OCI-LY7 (cell line): ENCODE measurements around the gene JCAD. TPM values are rescaled to one million over a fixed set of nuclear protein-coding genes. Genes with fewer than 3 reads are reported as not detected.

Experiments
- BruUV-seq: library from RNA; stranded (reverse); fragments of 400-500 nt; replicated peaks from 2 replicates; lab custom pipeline; 2021; lab: Mats Ljungman, UMichigan
- CTCF ChIA-PET: fragments of 300-600 bp; sonication (Branson Sonifier 250); formaldehyde crosslinking; loops from one replicate; lab custom pipeline; 2022; ENCODE audit warnings: antibody characterized with exemption; ENCODE audit not compliant: unreplicated experiment; lab: Charles Lee
- POLR2A ChIA-PET: fragments of 300-600 bp; sonication (Branson Sonifier 250); formaldehyde crosslinking; loops from one replicate; lab custom pipeline; 2022; ENCODE audit warnings: antibody characterized with exemption; lab: Charles Lee
- DNase-seq: peaks from one replicate; pipeline ENCODE4 v3.0.0-alpha.2; 2015; ENCODE audit warnings: low spot score
- H2AFZ ChIP-seq: fragments of 200-600 bp; sonication (generic), shearing (Covaris generic); 2 replicates; pipeline ENCODE4 v1.6.1; 2014; ENCODE audit warnings: mild to moderate bottlenecking, antibody characterized with exemption, low read length, moderate library complexity
- H3K27ac ChIP-seq: fragments of 200-600 bp; sonication (generic); 2 replicates; pipeline ENCODE4 v1.5.1; 2014; ENCODE audit warnings: mixed run types, low read depth, mild to moderate bottlenecking, moderate library complexity, low read length, inconsistent platforms; ENCODE audit not compliant: poor library complexity, severe bottlenecking
- H3K36me3 ChIP-seq: fragments of 200-600 bp; sonication (generic); 2 replicates; pipeline ENCODE4 v1.6.1; 2014; ENCODE audit warnings: mild to moderate bottlenecking, antibody characterized with exemption, low read length, moderate library complexity, mixed read lengths; ENCODE audit not compliant: insufficient read depth
- H3K4me1 ChIP-seq: fragments of 200-600 bp; sonication (generic); 2 replicates; pipeline ENCODE4 v1.5.1; 2014; ENCODE audit warnings: mild to moderate bottlenecking, low read length; ENCODE audit not compliant: insufficient read depth, poor library complexity, severe bottlenecking
- H3K4me2 ChIP-seq: fragments of 200-600 bp; sonication (generic); 2 replicates; pipeline ENCODE4 v1.6.1; 2014; ENCODE audit warnings: mild to moderate bottlenecking, low read length
- H3K4me3 ChIP-seq: fragments of 200-600 bp; sonication (generic); 2 replicates; pipeline ENCODE4 v1.5.1; 2014; ENCODE audit warnings: mild to moderate bottlenecking, low read depth, low read length; ENCODE audit not compliant: poor library complexity, severe bottlenecking
- H3K79me2 ChIP-seq: fragments of 200-600 bp; sonication (generic); 2 replicates; pipeline ENCODE4 v1.6.1; 2016; ENCODE audit warnings: low read depth, mild to moderate bottlenecking, low read length, moderate library complexity, mixed read lengths; ENCODE audit not compliant: insufficient read depth
- H3K9me2 ChIP-seq: fragments of 200-600 bp; sonication (generic); 2 replicates; pipeline ENCODE4 v1.6.1; 2016; ENCODE audit warnings: mild to moderate bottlenecking, low read length, mixed read lengths; ENCODE audit not compliant: insufficient read depth
- H3K9me3 ChIP-seq: fragments of 200-600 bp; sonication (generic); 2 replicates; pipeline ENCODE4 v1.6.1; 2014; ENCODE audit warnings: mild to moderate bottlenecking, mixed run types, low read length, mixed read lengths
- H4K20me1 ChIP-seq: fragments of 200-600 bp; sonication (generic); 2 replicates; pipeline ENCODE4 v1.6.1; 2014; ENCODE audit warnings: mild to moderate bottlenecking, antibody characterized with exemption, low read length, moderate library complexity, mixed read lengths; ENCODE audit not compliant: insufficient read depth
- CTCF ChIP-seq: fragments of 200-600 bp; sonication (generic); conservative IDR thresholded peaks from 2 replicates; pipeline ENCODE4 v1.5.1; 2014; ENCODE audit warnings: mild to moderate bottlenecking, antibody characterized with exemption, low read length, moderate library complexity, mixed read lengths
- EZH2phosphoT487 ChIP-seq: fragments of 200-600 bp; sonication (generic); IDR thresholded peaks from 2 replicates; pipeline ENCODE4 v1.6.1; 2018; ENCODE audit warnings: low read depth, borderline replicate concordance, mild to moderate bottlenecking, mixed run types, antibody characterized with exemption, low read length, moderate library complexity, mixed read lengths
- intact Hi-C: fragments of 100-400 bp; cut with micrococcal nuclease; formaldehyde crosslinking; loops from one replicate; pipeline ENCODE4 v1.10.0; 2022; ENCODE audit not compliant: unreplicated experiment
- total RNA-seq, 2 experiments: library from RNA; depleted of rRNA in 1 of 2; stranded (reverse); fragments of >200 nt in 1 of 2; shearing (Covaris generic) in 1 of 2; gene quantifications; 2 replicates each; pipeline ENCODE4 v1.2.3, GENCODE V29; 2014 to 2022

The JCAD gene
- total RNA-seq, 2 experiments from 2014 or later: not detected

- Histone ChIP-seq H3K9me2 (no peaks in the 10 kb centered on the region), H3K9me3 (no peaks in the 10 kb centered on the region), H3K27ac (no peak overlapping the region), H4K20me1 (no peaks in the 10 kb centered on the region), H2AFZ (no peak overlapping the region), H3K36me3 (no peaks in the 10 kb centered on the region), H3K4me2 (no peak overlapping the region), H3K4me3 (no peak overlapping the region), H3K79me2 (no peaks in the 10 kb centered on the region), H3K4me1 (no peaks in the 10 kb centered on the region)
- intact Hi-C loops: no loop called here
- no TSS peak for BruUV-seq
- CTCF ChIA-PET: no interaction called here
- no peak for TF ChIP-seq CTCF
- TF ChIP-seq EZH2phosphoT487: no peak
- POLR2A ChIA-PET: interaction anchor here (0.6 kb wide), 1 partner anchor 25 kb away, joined by 3 read pairs; no protein-coding TSS in a partner anchor
- DNase-seq: no peak
Observed at GRCh38 chr10:30039988-30040387, 19.4 kb downstream of the JCAD start.

GRCh38 chr10:30039567-30039966, 19.8 kb downstream of the JCAD start:
- intact Hi-C loops: no loop called here
- no peak for DNase-seq
- no peaks in the 10 kb centered on the region for H3K4me1 ChIP-seq
- no TSS peak for BruUV-seq
- H3K4me2 ChIP-seq: no peak overlapping the region
- TF ChIP-seq CTCF (no peak), EZH2phosphoT487 (no peak)
- CTCF ChIA-PET: no interaction called here
- H4K20me1 ChIP-seq: no peaks in the 10 kb centered on the region
- no peak overlapping the region for H3K4me3 ChIP-seq
- H3K36me3 ChIP-seq: no peaks in the 10 kb centered on the region
- H3K9me2 ChIP-seq: no peaks in the 10 kb centered on the region
- no peak overlapping the region for H3K27ac ChIP-seq
- POLR2A ChIA-PET: interaction anchor here (0.6 kb wide), 1 partner anchor 26 kb away, joined by 3 read pairs; no protein-coding TSS in a partner anchor
- H3K79me2 ChIP-seq: no peaks in the 10 kb centered on the region
- no peak overlapping the region for H2AFZ ChIP-seq
- H3K9me3 ChIP-seq: no peaks in the 10 kb centered on the region

- Histone ChIP-seq H3K4me3 (no peak overlapping the region), H3K27ac (no peak overlapping the region), H2AFZ (no peak overlapping the region), H3K36me3 (no peaks in the 10 kb centered on the region), H3K79me2 (no peaks in the 10 kb centered on the region), H3K4me1 (no peaks in the 10 kb centered on the region), H4K20me1 (no peaks in the 10 kb centered on the region), H3K4me2 (no peak overlapping the region), H3K9me3 (no peaks in the 10 kb centered on the region), H3K9me2 (no peaks in the 10 kb centered on the region)
- POLR2A ChIA-PET: interaction anchor here (0.7 kb wide), 1 partner anchor 179 kb away, joined by 5 read pairs; no protein-coding TSS in a partner anchor
- no TSS peak for BruUV-seq
- intact Hi-C loops: no loop called here
- CTCF ChIA-PET: no interaction called here
- no peak for DNase-seq
- TF ChIP-seq EZH2phosphoT487: no peak
- TF ChIP-seq CTCF: no peak
Observed at GRCh38 chr10:30038781-30039536, 20.4 kb downstream of the JCAD start.
